Suprapubic skin (tissue), 4 donors: ENCODE data around the gene LYG1. TPM values are rescaled to one million over a fixed set of nuclear protein-coding genes. Genes with fewer than 3 reads are reported as not detected.
"Not testable (repeated sequence)": the region's sequence is repeated elsewhere in the genome, so short reads cannot be mapped to it uniquely, and the experiment has no call there.

ENCODE experiments used
- DNase-seq, 2 donors: peaks; one replicate each; pipeline ENCODE4 v3.0.0-alpha.2; 2019; ENCODE audit warnings: low spot score in 2 of 2
- H3K27ac ChIP-seq: fragments of 200-600 bp; sonication (generic); one replicate; pipeline ENCODE4 v1.5.1; 2019
- H3K27me3 ChIP-seq: fragments of 200-600 bp; sonication (generic); one replicate; pipeline ENCODE4 v1.5.1; 2019
- H3K36me3 ChIP-seq: fragments of 200-600 bp; sonication (generic); one replicate; pipeline ENCODE4 v1.5.1; 2019
- H3K4me1 ChIP-seq: fragments of 200-600 bp; sonication (generic); one replicate; pipeline ENCODE4 v1.5.1; 2019
- H3K4me3 ChIP-seq: fragments of 200-600 bp; sonication (generic); one replicate; pipeline ENCODE4 v1.5.1; 2019; ENCODE audit warnings: mild to moderate bottlenecking
- H3K9me3 ChIP-seq: fragments of 200-600 bp; sonication (generic); one replicate; pipeline ENCODE4 v1.5.1; 2019
- EP300 ChIP-seq: sonication (generic); formaldehyde crosslinking; IDR thresholded peaks from one replicate; pipeline ENCODE4 v1.6.1; 2017; ENCODE audit warnings: antibody characterized with exemption
- POLR2A ChIP-seq, 2 donors: fragments of 450-650 bp; IDR thresholded peaks; one replicate each; pipeline ENCODE4 v1.6.1; 2017; ENCODE audit warnings: antibody characterized with exemption in 2 of 2, mild to moderate bottlenecking in 2 of 2, moderate library complexity in 2 of 2
- POLR2AphosphoS5 ChIP-seq, 3 donors: sonication (generic); formaldehyde crosslinking; IDR thresholded peaks; one replicate each; pipeline ENCODE4 v1.6.1; 2017; ENCODE audit warnings: antibody characterized with exemption in 3 of 3
- WGBS: methylation state at CpG from one replicate; pipeline ENCODE4 v1.1.5; 2018; 5-methylcytosine and 5-hydroxymethylcytosine counted together
- total RNA-seq, 4 donors: library from RNA; depleted of rRNA; stranded (reverse); fragments of >200 nt; gene quantifications; one replicate each; pipeline ENCODE4 v1.1.0, GENCODE V29; 2016
- TF ChIP-seq, protein P1 (sequence below), 2 donors: fragments of 200-600 bp in 1 of 2; fragments of 450-650 bp in 1 of 2; sonication (generic) in 1 of 2; IDR thresholded peaks; one replicate each; pipeline ENCODE4 v1.5.1; 2016 to 2019; ENCODE audit warnings: antibody characterized with exemption in 2 of 2, mild to moderate bottlenecking in 1 of 2, moderate library complexity in 1 of 2

The LYG1 gene
- total RNA-seq, 4 donors from 2014 or later: 0.89 to 4.0 (median 1.4) TPM

DNA sequence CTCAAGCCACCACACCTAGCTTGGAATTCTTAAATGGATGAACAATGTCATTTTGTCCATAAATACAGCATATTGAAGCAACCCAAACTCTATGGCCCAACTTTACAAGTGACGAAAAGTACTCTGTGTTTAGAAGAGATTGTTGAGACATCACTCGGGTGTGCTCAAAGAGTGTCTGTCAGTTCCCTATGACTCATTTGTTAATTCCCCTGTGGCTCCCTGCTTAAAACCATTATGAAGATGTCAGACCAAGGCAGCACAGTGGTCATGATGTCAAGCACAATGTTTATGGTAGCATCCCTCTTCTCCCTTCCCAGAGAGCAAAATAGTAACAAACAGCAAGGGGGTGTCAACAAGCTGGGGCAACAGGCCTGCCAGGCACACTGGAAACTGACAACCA, 3.0 kb downstream of the LYG1 start:
- WGBS: 77% methylated on average over 2 of the region's 2 CpGs
- no peaks in the 10 kb centered on the region for H3K36me3 ChIP-seq
- no peaks in the 10 kb centered on the region for H3K27me3 ChIP-seq
- no peak for DNase-seq
- H3K4me1 ChIP-seq: no peaks in the 10 kb centered on the region
- H3K9me3 ChIP-seq: no peaks in the 10 kb centered on the region
- H3K4me3 ChIP-seq: no peak overlapping the region
- H3K27ac ChIP-seq: no peak overlapping the region
- no peak for TF ChIP-seq POLR2AphosphoS5 (IDR thresholded peaks at IDR 0.05)
- TF ChIP-seq POLR2A (IDR thresholded peaks at IDR 0.05): no peak
- TF ChIP-seq EP300: no peak
- TF ChIP-seq, protein P1, sequence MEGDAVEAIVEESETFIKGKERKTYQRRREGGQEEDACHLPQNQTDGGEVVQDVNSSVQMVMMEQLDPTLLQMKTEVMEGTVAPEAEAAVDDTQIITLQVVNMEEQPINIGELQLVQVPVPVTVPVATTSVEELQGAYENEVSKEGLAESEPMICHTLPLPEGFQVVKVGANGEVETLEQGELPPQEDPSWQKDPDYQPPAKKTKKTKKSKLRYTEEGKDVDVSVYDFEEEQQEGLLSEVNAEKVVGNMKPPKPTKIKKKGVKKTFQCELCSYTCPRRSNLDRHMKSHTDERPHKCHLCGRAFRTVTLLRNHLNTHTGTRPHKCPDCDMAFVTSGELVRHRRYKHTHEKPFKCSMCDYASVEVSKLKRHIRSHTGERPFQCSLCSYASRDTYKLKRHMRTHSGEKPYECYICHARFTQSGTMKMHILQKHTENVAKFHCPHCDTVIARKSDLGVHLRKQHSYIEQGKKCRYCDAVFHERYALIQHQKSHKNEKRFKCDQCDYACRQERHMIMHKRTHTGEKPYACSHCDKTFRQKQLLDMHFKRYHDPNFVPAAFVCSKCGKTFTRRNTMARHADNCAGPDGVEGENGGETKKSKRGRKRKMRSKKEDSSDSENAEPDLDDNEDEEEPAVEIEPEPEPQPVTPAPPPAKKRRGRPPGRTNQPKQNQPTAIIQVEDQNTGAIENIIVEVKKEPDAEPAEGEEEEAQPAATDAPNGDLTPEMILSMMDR (IDR thresholded peaks at IDR 0.05): no peak

DNA sequence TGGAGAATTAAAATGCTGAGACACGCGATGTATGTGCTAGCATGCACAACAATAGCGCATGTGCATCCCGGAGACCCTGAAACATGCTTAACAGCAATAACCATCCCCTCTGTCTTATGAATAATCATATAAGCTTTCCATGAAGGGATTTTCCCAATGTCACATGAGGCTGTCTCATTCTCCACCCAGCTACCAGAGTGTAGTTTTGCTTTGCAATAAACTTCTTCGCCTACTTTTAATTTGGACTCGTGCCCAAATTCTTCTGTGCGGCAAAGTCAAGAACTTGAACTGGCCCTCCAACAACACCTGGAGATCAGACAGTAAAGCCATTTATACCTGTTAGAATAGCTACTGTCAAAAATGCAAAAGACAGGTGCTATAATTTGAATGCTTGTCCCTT, 15.5 kb downstream of the LYG1 start:
- Histone ChIP-seq H3K4me1 (no peaks in the 10 kb centered on the region), H3K27me3 (no peaks in the 10 kb centered on the region), H3K4me3 (no peak overlapping the region), H3K27ac (no peak overlapping the region), H3K9me3 (no peaks in the 10 kb centered on the region), H3K36me3 (peaks cover 4% of the 10 kb centered on the region)
- TF ChIP-seq EP300 (no peak), POLR2A (IDR thresholded peaks at IDR 0.05) (no peak), POLR2AphosphoS5 (IDR thresholded peaks at IDR 0.05) (no peak)
- TF ChIP-seq, protein P1 (IDR thresholded peaks at IDR 0.05): no peak
- no peak for DNase-seq
- 73% methylated on average over 7 of the region's 7 CpGs for WGBS

DNA sequence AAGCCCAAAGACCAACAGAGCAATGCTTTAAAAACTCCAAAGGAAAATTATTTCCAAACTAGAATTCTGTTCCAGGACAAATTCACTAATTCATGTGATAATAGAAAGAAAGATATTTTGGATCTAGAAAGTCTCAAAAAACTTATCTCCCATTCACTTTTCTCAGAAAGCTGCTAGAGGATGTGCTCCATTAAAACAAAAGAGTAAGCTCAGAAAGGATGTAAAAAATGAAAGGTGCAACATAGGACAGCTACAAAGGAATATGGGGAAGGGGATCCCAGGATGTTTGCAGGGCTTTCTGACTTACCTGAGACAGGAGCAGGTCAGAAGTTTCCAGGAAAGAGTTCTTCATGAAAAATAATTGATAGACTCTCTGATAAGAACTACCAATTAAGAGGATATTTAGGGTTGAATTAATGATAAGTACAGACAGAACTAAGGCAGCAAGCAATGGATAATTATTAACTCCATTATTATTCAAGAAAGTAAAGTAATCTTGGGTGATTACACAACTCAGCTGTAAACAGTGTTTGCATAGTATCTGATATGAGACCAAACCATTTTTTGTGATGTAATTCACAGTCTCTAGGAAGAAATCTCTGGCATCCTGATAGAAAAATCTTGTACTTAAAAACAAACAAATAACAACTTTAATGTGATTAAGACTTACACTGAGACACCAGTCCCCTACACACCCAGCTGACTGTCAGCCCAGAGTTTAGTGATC, 20.9 kb downstream of the LYG1 start:
- H3K4me3 ChIP-seq: no peak overlapping the region
- H3K4me1 ChIP-seq: no peaks in the 10 kb centered on the region
- peaks cover 4% of the 10 kb centered on the region for H3K36me3 ChIP-seq
- H3K27ac ChIP-seq: no peak overlapping the region
- no peaks in the 10 kb centered on the region for H3K27me3 ChIP-seq
- TF ChIP-seq POLR2AphosphoS5 (IDR thresholded peaks at IDR 0.05): no peak
- TF ChIP-seq POLR2A (IDR thresholded peaks at IDR 0.05): no peak
- TF ChIP-seq EP300: no peak
- TF ChIP-seq, protein P1 (IDR thresholded peaks at IDR 0.05): no peak
- no peaks in the 10 kb centered on the region for H3K9me3 ChIP-seq
- no peak for DNase-seq

DNA sequence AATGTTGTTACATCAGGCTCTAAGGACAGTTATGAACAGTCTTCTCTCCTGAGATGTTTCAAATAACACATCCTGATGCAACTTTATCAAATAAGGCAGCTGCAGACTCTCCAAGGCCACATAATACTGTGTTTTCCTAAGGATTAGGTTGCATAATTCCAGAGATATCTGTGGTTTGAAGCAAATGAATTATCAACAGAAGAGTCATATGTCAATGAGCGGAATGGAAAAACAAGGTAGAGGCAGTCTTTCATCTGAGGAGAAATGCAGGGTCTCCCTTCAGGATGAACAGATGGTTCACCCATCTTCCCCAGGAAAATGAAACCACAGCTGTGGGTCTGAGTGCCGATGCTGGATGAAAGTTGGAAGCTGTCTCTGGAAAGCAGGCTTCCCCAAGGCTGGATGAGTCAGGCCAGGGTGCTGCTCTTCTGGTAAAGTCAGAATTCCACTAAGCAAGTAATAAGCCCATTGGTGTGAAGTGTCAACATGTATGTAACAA, 22.2 kb downstream of the LYG1 start:
- Histone ChIP-seq H3K9me3 (no peaks in the 10 kb centered on the region), H3K4me3 (no peak overlapping the region), H3K27me3 (no peaks in the 10 kb centered on the region), H3K27ac (no peak overlapping the region), H3K36me3 (no peaks in the 10 kb centered on the region), H3K4me1 (no peaks in the 10 kb centered on the region)
- TF ChIP-seq EP300 (no peak), POLR2A (IDR thresholded peaks at IDR 0.05) (no peak), POLR2AphosphoS5 (IDR thresholded peaks at IDR 0.05) (no peak)
- TF ChIP-seq, protein P1 (IDR thresholded peaks at IDR 0.05): no peak
- no peak for DNase-seq
- 82% methylated on average over 2 of the region's 2 CpGs for WGBS

DNA sequence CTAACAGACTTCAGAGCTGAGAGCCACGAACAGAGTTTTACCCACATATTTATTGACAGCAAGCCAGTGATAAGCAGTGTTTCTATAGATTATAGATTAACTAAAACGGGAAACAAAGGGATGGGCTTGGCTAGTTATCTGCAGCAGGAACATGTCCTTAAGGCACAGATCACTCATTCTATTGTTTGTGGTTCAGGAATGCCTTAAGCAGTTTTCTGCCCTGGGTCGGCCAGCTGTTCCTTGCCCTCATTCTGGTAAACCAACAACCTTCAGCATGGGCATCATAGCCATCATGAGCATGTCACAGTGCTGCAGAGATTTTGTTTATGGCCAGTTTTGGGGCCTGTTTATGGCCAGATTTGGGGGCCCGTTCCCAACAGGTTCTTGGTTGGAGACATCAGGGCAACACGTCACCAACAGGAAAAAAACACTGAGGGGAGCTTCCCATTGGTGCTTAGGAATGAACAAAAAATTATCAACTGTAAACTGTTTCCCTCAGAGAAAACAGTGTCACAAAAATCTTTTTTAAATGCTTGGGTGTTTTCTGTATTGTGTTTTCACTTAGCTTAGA, 22.7 kb downstream of the LYG1 start:
- 93% methylated on average over 5 of the region's 5 CpGs for WGBS
- not testable (repeated sequence) for H3K27me3 ChIP-seq, DNase-seq, H3K4me1 ChIP-seq, H3K27ac ChIP-seq, H3K4me3 ChIP-seq, H3K36me3 ChIP-seq, H3K9me3 ChIP-seq
